Thoracic aorta (tissue), 2 donors: ENCODE results near the gene ZFR. TPM values are rescaled to one million over a fixed set of nuclear protein-coding genes. Genes with fewer than 3 reads are reported as not detected.

Experiments used
- ATAC-seq: fragments of 150-250 bp; one replicate; pipeline ENCODE4 v1.8.0; 2017; ENCODE audit warnings: low read depth; ENCODE audit not compliant: insufficient number of reproducible peaks, low FRiP score
- DNase-seq: peaks from one replicate; pipeline ENCODE4 v3.0.0-alpha.2; 2020; ENCODE audit warnings: low spot score
- H3K27ac ChIP-seq, 2 donors: fragments of 200-600 bp; sonication (generic); 1 replicate in 1 of 2; 2 replicates in 1 of 2; pipeline ENCODE4 v1.5.1; 2016; ENCODE audit warnings: mild to moderate bottlenecking in 2 of 2, moderate library complexity in 2 of 2
- H3K27me3 ChIP-seq: fragments of 200-600 bp; sonication (generic); replicated peaks from 2 replicates; pipeline ENCODE4 v1.6.0; 2016; ENCODE audit warnings: mild to moderate bottlenecking; ENCODE audit not compliant: insufficient read depth
- H3K36me3 ChIP-seq: fragments of 200-600 bp; sonication (generic); one replicate; pipeline ENCODE4 v1.5.1; 2016
- H3K4me1 ChIP-seq, 2 donors: fragments of 200-600 bp; sonication (generic); 1 replicate in 1 of 2; 2 replicates in 1 of 2; pipeline versions ENCODE4 v1.5.1 to v1.6.0; 2016; ENCODE audit warnings: low read depth in 2 of 2, mild to moderate bottlenecking in 1 of 2; ENCODE audit not compliant: control insufficient read depth in 1 of 2
- H3K4me3 ChIP-seq: fragments of 200-600 bp; sonication (generic); 2 replicates; pipeline ENCODE4 v1.5.1; 2016; ENCODE audit warnings: mild to moderate bottlenecking
- H3K9me3 ChIP-seq: fragments of 200-600 bp; sonication (generic); 2 replicates; pipeline ENCODE4 v1.5.1; 2016
- total RNA-seq, 2 donors: library from RNA; depleted of rRNA; stranded (reverse); fragments of >200 nt; gene quantifications; one replicate each; pipeline versions ENCODE4 v1.1.0 to v1.2.3, GENCODE V29; 2016
- TF ChIP-seq, protein P1 (sequence below): fragments of 200-600 bp; sonication (generic); IDR thresholded peaks from one replicate; pipeline ENCODE4 v1.5.1; 2019; ENCODE audit warnings: antibody characterized with exemption

ZFR gene
- total RNA-seq, 2 donors from 2014 or later = 54.2 to 78.6 TPM

GRCh38 chr5:32461441-32462120 lies 17.0 kb upstream of the ZFR start:
- TF ChIP-seq, protein P1, sequence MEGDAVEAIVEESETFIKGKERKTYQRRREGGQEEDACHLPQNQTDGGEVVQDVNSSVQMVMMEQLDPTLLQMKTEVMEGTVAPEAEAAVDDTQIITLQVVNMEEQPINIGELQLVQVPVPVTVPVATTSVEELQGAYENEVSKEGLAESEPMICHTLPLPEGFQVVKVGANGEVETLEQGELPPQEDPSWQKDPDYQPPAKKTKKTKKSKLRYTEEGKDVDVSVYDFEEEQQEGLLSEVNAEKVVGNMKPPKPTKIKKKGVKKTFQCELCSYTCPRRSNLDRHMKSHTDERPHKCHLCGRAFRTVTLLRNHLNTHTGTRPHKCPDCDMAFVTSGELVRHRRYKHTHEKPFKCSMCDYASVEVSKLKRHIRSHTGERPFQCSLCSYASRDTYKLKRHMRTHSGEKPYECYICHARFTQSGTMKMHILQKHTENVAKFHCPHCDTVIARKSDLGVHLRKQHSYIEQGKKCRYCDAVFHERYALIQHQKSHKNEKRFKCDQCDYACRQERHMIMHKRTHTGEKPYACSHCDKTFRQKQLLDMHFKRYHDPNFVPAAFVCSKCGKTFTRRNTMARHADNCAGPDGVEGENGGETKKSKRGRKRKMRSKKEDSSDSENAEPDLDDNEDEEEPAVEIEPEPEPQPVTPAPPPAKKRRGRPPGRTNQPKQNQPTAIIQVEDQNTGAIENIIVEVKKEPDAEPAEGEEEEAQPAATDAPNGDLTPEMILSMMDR = no peak
- DNase-seq = no peak
- Histone ChIP-seq H3K9me3 (no peaks in the 10 kb centered on the region), H3K27ac (no peak overlapping the region), H3K36me3 (no peaks in the 10 kb centered on the region), H3K4me1 (no peaks in the 10 kb centered on the region), H3K4me3 (no peak overlapping the region), H3K27me3 (no peaks in the 10 kb centered on the region)
- ATAC-seq = no peak

GRCh38 chr5:32460702-32461101 lies 16.2 kb upstream of the ZFR start:
- Histone ChIP-seq H3K4me1 (no peaks in the 10 kb centered on the region), H3K27ac (no peak overlapping the region), H3K9me3 (no peaks in the 10 kb centered on the region), H3K36me3 (no peaks in the 10 kb centered on the region), H3K27me3 (no peaks in the 10 kb centered on the region), H3K4me3 (no peak overlapping the region)
- no peak for ATAC-seq
- no peak for DNase-seq
- TF ChIP-seq, protein P1 = no peak

DNA sequence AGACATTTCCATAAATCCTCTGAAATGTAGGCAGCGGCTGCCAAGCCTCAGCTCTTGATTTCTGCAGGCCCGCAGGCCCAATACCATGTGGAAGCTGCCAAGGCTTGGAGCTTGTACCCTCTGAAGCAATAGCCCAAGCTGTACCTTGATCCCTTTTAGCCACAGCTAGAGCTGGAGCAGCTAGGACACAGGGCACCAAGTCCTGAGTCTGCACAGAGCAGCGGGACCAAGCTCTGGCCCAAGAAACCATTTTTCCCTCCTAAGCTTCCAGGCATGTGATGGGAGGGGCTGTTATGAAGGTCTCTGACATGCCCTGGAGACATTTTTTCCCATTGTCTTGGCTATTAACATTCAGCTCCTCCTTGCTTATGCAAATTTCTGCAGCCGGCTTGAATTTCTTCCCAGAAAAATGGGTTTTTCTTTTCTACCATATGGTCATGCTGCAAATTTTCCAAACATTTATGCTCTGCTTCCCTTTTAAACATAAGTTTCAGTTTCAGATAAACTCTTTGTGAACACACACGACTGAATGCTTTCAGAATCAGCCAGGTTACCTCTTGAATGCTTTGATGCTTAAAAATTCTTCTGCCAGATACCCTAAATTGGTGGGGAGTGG lies 14.4 kb upstream of the ZFR start:
- TF ChIP-seq, protein P1 = no peak
- no peaks in the 10 kb centered on the region for H3K9me3 ChIP-seq
- ATAC-seq (no peak), DNase-seq (no peak)
- H3K4me1 ChIP-seq = no peaks in the 10 kb centered on the region
- H3K36me3 ChIP-seq = no peaks in the 10 kb centered on the region
- H3K27me3 ChIP-seq = no peaks in the 10 kb centered on the region
- no peak overlapping the region for H3K27ac ChIP-seq
- no peak overlapping the region for H3K4me3 ChIP-seq

- Histone ChIP-seq H3K9me3 (no peaks in the 10 kb centered on the region), H3K27ac (no peak overlapping the region), H3K36me3 (no peaks in the 10 kb centered on the region), H3K27me3 (no peaks in the 10 kb centered on the region), H3K4me3 (no peak overlapping the region), H3K4me1 (no peaks in the 10 kb centered on the region)
- ATAC-seq = no peak
- TF ChIP-seq, protein P1 = no peak
- DNase-seq = no peak
Observed at GRCh38 chr5:32455311-32455710, 10.8 kb upstream of the ZFR start.

- Histone ChIP-seq H3K36me3 (no peaks in the 10 kb centered on the region), H3K9me3 (no peaks in the 10 kb centered on the region), H3K4me1 (no peaks in the 10 kb centered on the region), H3K27ac (no peak overlapping the region), H3K4me3 (no peak overlapping the region), H3K27me3 (no peaks in the 10 kb centered on the region)
- ATAC-seq = no peak
- TF ChIP-seq, protein P1 = no peak
- no peak for DNase-seq
Observed at GRCh38 chr5:32454821-32455220, 10.3 kb upstream of the ZFR start.
